Upper lobe of right lung (tissue), 1 donor: ENCODE results near the gene SLC22A31. TPM values are rescaled to one million over a fixed set of nuclear protein-coding genes. Genes with fewer than 3 reads are reported as not detected.
A peak's percentile ranks its signal among the peaks of the same experiment; 100 is the strongest.

Experiments used
- ATAC-seq: fragments of 200-7000 bp; cut with Tn5 transposase; one replicate; pipeline ENCODE4 v1.9.1; 2020; ENCODE audit warnings: mild to moderate bottlenecking, moderate library complexity
- DNase-seq: peaks from one replicate; pipeline ENCODE4 v3.0.0-alpha.2; 2020
- H3K27ac ChIP-seq: fragments of 200-600 bp; one replicate; pipeline ENCODE4 v1.8.0; 2022
- H3K27me3 ChIP-seq: fragments of 200-600 bp; one replicate; pipeline ENCODE4 v1.8.0; 2022; ENCODE audit warnings: mild to moderate bottlenecking
- H3K36me3 ChIP-seq: fragments of 200-600 bp; one replicate; pipeline ENCODE4 v1.8.0; 2022
- H3K4me1 ChIP-seq: fragments of 200-600 bp; one replicate; pipeline ENCODE4 v1.8.0; 2022
- H3K4me3 ChIP-seq: fragments of 200-600 bp; one replicate; pipeline ENCODE4 v1.8.0; 2022; ENCODE audit warnings: mild to moderate bottlenecking
- H3K9me3 ChIP-seq: fragments of 200-600 bp; one replicate; pipeline ENCODE4 v1.8.0; 2022
- intact Hi-C: fragments of 100-400 bp; cut with DNase I; formaldehyde crosslinking; loops from one replicate; pipeline ENCODE4 v1.11.0; 2022
- total RNA-seq: library from RNA; stranded (reverse); fragmentation: NEBNext Ultra II Directional; extraction: Animal tissue kit (Norgen Biotek cat#: 25700); gene quantifications from one replicate; pipeline ENCODE4 v1.2.1, GENCODE V29; 2021
- TF ChIP-seq, protein P1 (sequence below): fragments of 200-600 bp; IDR thresholded peaks from one replicate; pipeline ENCODE4 v1.8.0; 2022; ENCODE audit warnings: antibody characterized with exemption
- donor health status: DM: no; HTN: yes; CAD: no; lungs with severe emphysema.

Gene SLC22A31
- total RNA-seq, 1 donor from 2014 or later = 136 TPM

DNA sequence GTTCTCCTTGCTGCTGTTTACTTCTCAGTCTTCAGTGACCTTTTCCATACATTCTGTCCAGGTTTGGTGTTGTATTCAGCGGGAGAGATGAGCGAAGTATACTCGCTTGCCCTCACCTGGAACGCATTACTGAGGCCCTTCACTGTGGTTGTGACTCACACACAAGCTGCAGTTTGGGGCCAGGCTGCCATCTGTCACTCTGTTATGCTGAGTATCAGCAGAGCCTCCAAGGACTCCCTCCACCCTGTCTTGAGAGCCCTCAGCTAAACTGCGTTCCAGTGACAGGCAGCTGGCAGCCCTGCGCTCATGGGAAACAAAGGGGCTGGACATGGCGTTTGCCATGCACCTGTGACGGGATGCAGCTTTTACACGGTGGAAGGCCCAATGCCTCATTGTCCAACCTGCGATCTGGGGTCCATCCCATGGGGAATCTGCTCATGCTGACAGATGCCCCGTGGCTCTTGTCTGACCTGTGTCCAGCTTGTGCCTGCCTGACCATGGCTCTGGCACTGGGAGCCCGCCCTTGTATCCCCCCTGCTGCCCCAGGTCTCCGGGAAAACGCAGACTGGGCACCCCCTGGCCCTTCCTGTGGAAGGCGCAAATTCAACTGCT is 10.7 kb upstream of the SLC22A31 start:
- DNase-seq (no peak), ATAC-seq (no peak)
- H3K4me3 ChIP-seq = no peak overlapping the region
- intact Hi-C loops = loop anchor here (10.0 kb wide), 1 partner anchor 266 kb away; no protein-coding TSS in a partner anchor
- H3K9me3 ChIP-seq = no peaks in the 10 kb centered on the region
- H3K4me1 ChIP-seq = peaks cover 3% of the 10 kb centered on the region
- no peaks in the 10 kb centered on the region for H3K27me3 ChIP-seq
- TF ChIP-seq, protein P1, sequence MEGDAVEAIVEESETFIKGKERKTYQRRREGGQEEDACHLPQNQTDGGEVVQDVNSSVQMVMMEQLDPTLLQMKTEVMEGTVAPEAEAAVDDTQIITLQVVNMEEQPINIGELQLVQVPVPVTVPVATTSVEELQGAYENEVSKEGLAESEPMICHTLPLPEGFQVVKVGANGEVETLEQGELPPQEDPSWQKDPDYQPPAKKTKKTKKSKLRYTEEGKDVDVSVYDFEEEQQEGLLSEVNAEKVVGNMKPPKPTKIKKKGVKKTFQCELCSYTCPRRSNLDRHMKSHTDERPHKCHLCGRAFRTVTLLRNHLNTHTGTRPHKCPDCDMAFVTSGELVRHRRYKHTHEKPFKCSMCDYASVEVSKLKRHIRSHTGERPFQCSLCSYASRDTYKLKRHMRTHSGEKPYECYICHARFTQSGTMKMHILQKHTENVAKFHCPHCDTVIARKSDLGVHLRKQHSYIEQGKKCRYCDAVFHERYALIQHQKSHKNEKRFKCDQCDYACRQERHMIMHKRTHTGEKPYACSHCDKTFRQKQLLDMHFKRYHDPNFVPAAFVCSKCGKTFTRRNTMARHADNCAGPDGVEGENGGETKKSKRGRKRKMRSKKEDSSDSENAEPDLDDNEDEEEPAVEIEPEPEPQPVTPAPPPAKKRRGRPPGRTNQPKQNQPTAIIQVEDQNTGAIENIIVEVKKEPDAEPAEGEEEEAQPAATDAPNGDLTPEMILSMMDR = no peak
- H3K36me3 ChIP-seq = no peaks in the 10 kb centered on the region
- no peak overlapping the region for H3K27ac ChIP-seq

DNA sequence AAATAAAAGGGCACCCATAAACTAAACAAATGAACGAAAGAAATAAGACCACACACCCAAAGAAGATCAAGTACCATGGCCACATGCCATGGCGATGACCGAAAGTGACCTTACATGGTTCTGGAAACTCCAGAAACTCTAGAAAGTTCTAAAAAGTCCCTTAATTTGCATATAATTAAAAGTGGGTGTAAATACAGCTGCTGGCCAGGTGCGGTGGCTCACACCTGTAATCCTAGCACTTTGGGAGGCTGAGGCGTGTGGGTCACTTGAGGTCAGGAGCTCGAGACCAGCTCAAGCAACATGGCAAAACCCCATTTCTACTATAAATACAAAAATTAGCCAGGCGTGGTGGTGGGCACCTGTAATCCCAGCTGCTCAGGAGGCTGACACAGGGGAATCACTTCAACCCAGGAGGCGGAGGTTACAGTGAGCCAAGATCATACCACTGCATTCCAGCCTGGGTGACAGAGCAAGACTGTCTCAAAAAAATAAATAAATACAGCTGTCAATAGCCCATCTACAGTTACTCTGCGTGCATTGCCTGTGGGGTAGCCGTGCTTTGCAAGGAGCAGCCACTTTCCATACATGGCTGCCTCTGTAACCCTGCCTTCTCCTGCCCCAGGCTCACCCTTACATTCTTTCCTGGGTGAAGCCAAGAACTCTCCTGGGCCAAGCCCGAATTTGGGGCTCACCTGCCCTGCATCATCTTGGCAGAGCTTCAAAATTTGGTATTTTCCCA is 10.0 kb upstream of the SLC22A31 start:
- Histone ChIP-seq H3K4me3 (no peak overlapping the region), H3K4me1 (no peaks in the 10 kb centered on the region), H3K27me3 (no peaks in the 10 kb centered on the region), H3K9me3 (no peaks in the 10 kb centered on the region), H3K27ac (no peak overlapping the region), H3K36me3 (no peaks in the 10 kb centered on the region)
- intact Hi-C loops = loop anchor here (10.0 kb wide), 1 partner anchor 266 kb away; no protein-coding TSS in a partner anchor
- DNase-seq (no peak), ATAC-seq (no peak)
- TF ChIP-seq, protein P1 = no peak

DNA sequence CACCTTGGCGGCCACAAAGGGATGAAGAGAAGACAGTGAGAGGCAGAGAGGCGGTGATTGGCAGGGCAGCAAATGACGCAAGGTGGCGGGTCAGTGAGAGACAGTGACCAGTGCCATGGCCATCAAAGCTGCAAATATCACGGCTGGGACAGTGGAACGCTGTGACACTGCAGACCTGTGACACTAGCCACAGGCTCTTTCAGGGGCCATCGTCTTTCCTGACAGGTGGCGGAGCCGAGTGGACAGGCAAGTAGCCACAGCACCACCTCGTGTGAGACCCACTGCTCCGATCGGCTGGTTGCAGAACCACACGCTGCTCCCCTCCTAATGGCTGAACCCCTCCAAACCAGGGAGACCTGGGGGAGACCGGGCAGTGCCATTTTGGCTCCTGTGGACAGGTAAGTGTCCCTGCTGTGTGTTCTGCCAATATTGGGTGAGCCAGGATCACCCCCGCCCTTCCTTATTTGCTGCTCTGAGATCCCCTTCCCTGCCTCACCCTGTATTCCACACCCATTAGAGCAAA is 9.2 kb upstream of the SLC22A31 start:
- no peak overlapping the region for H3K27ac ChIP-seq
- ATAC-seq = no peak
- intact Hi-C loops = loop anchor here (10.0 kb wide), 1 partner anchor 265 kb away; no protein-coding TSS in a partner anchor

DNA sequence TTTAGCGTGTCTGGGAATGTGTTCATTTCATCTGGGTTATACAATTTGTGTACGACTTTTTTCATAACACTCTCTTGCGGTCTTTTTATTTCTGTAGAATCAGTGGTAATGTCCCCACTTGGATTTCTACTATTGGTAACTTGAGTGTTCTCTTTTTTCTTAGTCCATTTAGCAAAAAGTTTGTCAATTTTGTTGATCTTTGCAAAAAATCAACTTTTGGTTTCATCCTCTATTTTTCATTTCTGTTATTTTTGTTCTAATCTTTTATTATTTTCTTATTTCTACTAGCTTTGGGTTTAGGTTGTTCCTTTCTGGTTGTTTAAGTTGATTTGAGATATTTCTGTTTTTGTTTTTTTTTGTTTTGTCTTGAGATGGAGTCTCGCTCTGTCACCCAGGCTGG is 7.7 kb upstream of the SLC22A31 start:
- no peaks in the 10 kb centered on the region for H3K4me1 ChIP-seq
- H3K4me3 ChIP-seq = no peak overlapping the region
- intact Hi-C loops = no loop called here
- H3K27ac ChIP-seq = no peak overlapping the region
- ATAC-seq (no peak), DNase-seq (no peak)
- H3K9me3 ChIP-seq = no peaks in the 10 kb centered on the region
- TF ChIP-seq, protein P1 = no peak
- peaks cover 8% of the 10 kb centered on the region for H3K27me3 ChIP-seq
- H3K36me3 ChIP-seq = no peaks in the 10 kb centered on the region

More for the DNA sequence above, 9.2 kb upstream of the SLC22A31 start:
- TF ChIP-seq, protein P1 = no peak
- Histone ChIP-seq H3K9me3 (no peaks in the 10 kb centered on the region), H3K36me3 (no peaks in the 10 kb centered on the region), H3K4me1 (no peaks in the 10 kb centered on the region), H3K27me3 (peaks cover 3% of the 10 kb centered on the region), H3K4me3 (no peak overlapping the region)
- no peak for DNase-seq

DNA sequence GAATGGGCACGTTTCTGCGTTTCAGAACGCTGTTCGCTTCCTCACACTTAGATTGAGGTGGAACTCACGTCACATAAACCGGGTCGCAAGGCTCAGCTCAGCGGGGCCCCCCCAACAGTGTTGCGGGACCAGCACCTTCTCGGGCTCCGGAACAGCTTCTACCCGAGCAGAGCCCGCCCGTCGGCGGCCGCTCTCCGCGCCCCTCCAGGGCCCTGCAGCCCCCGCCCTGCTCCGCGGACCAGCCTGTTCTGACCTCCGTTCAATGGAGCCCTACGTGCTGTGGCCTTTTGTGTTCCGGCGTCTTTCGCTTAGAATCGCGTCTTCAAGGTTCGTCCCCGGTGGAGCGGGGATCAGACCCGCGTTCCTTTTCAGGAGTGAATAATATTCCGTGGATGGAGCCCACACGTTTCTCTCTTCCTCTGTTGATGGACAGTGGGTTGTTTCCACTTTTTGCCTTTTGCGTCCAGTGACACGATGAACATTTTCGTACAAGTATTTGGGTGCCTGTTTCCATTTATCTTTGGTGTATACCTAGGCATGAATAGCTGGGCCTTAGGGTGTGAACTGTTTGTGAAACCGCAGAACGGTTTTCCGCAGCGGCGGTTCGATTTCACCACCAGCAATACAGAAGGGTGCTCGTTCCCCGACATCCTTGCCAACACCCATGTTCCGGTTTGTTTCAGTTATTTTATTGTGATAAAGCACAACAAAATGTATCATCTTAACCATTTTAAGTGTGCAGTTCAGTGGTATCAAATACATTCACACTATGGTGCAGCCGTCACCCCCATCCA is 2.3 kb upstream of the SLC22A31 start:
- ATAC-seq = no peak
- peaks cover 4% of the 10 kb centered on the region for H3K4me1 ChIP-seq
- TF ChIP-seq, protein P1 = no peak
- no peaks in the 10 kb centered on the region for H3K36me3 ChIP-seq
- no peak overlapping the region for H3K27ac ChIP-seq
- DNase-seq = no peak
- H3K27me3 ChIP-seq = peaks cover 47% of the 10 kb centered on the region
- H3K9me3 ChIP-seq = no peaks in the 10 kb centered on the region
- intact Hi-C loops = no loop called here
- H3K4me3 ChIP-seq = peak overlapping the region; percentile 31
